Mucosa of descending colon (tissue), 3 donors: ENCODE measurements around the gene SLC27A3. TPM values are rescaled to one million over a fixed set of nuclear protein-coding genes. Genes with fewer than 3 reads are reported as not detected.

Experiments
- ATAC-seq: fragments of 200-7000 bp; cut with Tn5 transposase; one replicate; pipeline ENCODE4 v1.9.1; 2020; ENCODE audit warnings: mild to moderate bottlenecking, moderate library complexity
- DNase-seq, 3 donors: peaks; one replicate each; pipeline ENCODE4 v3.0.0-alpha.2; 2020
- H3K36me3 ChIP-seq: fragments of 200-600 bp; one replicate; pipeline ENCODE4 v1.8.0; 2021; ENCODE audit warnings: low read depth, mild to moderate bottlenecking
- H3K4me1 ChIP-seq: fragments of 200-600 bp; one replicate; pipeline ENCODE4 v1.8.0; 2021; ENCODE audit warnings: low read depth, mild to moderate bottlenecking
- H3K4me3 ChIP-seq: fragments of 200-600 bp; one replicate; pipeline ENCODE4 v1.8.0; 2021; ENCODE audit warnings: mild to moderate bottlenecking
- H3K9me3 ChIP-seq: fragments of 200-600 bp; one replicate; pipeline ENCODE4 v1.8.0; 2021; ENCODE audit warnings: mild to moderate bottlenecking
- intact Hi-C, 2 donors: fragments of 100-400 bp; cut with DNase I in 1 of 2; cut with micrococcal nuclease in 1 of 2; formaldehyde crosslinking; loops; one replicate each; pipeline versions ENCODE4 v1.11.0 to v1.11.1; 2022; cut with DNase I, micrococcal nuclease
- total RNA-seq, 3 donors: library from RNA; stranded (reverse); fragmentation: NEBNext Ultra II Directional in 2 of 3; extraction: Animal tissue kit (Norgen Biotek cat#: 25700) in 2 of 3; gene quantifications; one replicate each; pipeline versions ENCODE4 v1.2.1 to v1.2.4, GENCODE V29; 2021 to 2023
- TF ChIP-seq, protein P1 (sequence below): fragments of 200-600 bp; IDR thresholded peaks from one replicate; pipeline ENCODE4 v1.8.0; 2022; ENCODE audit warnings: antibody characterized with exemption, mild to moderate bottlenecking
- donor health status: DM: no; HTN: no; CAD: no; lungs with moderate emphysema.
- donor health status: DM: no; HTN: no; CAD: no.
- donor health status: DM: no; HTN: yes; CAD: no.

The SLC27A3 gene
- total RNA-seq, 3 donors from 2014 or later, result 17.9 to 35.1 (median 22.9) TPM

GRCh38 chr1:153771261-153771660, 3.9 kb upstream of the SLC27A3 start:
- Histone ChIP-seq H3K4me3 (no peak overlapping the region), H3K4me1 (peaks cover 28% of the 10 kb centered on the region), H3K9me3 (no peaks in the 10 kb centered on the region), H3K36me3 (no peaks in the 10 kb centered on the region)
- intact Hi-C loops, result no loop called here
- ATAC-seq, result no peak
- no peak for DNase-seq
- TF ChIP-seq, protein P1, sequence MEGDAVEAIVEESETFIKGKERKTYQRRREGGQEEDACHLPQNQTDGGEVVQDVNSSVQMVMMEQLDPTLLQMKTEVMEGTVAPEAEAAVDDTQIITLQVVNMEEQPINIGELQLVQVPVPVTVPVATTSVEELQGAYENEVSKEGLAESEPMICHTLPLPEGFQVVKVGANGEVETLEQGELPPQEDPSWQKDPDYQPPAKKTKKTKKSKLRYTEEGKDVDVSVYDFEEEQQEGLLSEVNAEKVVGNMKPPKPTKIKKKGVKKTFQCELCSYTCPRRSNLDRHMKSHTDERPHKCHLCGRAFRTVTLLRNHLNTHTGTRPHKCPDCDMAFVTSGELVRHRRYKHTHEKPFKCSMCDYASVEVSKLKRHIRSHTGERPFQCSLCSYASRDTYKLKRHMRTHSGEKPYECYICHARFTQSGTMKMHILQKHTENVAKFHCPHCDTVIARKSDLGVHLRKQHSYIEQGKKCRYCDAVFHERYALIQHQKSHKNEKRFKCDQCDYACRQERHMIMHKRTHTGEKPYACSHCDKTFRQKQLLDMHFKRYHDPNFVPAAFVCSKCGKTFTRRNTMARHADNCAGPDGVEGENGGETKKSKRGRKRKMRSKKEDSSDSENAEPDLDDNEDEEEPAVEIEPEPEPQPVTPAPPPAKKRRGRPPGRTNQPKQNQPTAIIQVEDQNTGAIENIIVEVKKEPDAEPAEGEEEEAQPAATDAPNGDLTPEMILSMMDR, result no peak

- TF ChIP-seq, protein P1, result no peak
- Histone ChIP-seq H3K9me3 (no peaks in the 10 kb centered on the region), H3K4me3 (no peak overlapping the region), H3K36me3 (no peaks in the 10 kb centered on the region), H3K4me1 (peaks cover 33% of the 10 kb centered on the region)
- ATAC-seq (no peak), DNase-seq (no peak)
- intact Hi-C loops, result no loop called here
These were observed 3.2 kb upstream of the SLC27A3 start for GRCh38 chr1:153771841-153772593.

DNA sequence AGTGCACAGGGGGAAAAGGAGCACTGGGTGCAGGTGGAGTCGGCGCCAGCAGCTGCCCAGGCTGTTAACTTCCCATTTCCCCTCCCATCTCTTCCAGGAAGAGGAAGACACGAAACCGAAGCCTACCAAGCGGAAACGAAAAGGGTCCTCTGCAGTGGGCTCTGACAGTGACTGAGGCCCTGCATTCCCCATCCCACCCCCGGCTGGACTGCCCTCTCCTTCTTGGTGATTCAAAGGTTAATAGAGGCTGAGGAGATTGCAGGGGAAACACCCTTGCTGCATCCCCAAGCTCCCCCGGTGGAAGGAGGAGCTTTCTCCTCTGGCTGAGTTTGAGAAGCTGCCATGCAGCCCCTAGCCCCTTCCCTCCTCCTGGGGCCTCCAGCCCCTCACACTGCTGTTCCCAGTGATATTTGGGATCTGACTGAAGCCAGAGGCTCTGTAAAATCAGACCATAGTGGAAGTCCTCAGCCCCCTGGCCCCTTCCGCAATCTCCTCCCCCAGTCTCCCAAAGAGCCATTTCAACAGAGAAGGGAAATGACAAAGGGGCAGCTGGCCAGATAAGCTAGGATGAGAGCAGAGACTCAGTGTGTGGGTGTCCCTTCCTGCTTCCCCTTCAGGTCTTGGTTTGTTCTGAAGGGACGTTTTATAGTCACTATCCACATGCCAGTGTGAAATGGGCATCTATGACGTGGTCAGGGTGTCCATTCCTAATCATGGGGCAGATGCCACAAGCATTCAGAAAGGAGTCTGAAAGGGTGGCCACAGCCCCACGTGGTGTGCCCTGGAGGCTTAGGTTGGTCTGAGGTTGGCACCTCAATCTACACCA, 1.9 kb upstream of the SLC27A3 start:
- intact Hi-C loops, result no loop called here
- TF ChIP-seq, protein P1, result no peak
- H3K9me3 ChIP-seq, result no peaks in the 10 kb centered on the region
- no peaks in the 10 kb centered on the region for H3K36me3 ChIP-seq
- H3K4me1 ChIP-seq, result peaks cover 28% of the 10 kb centered on the region
- no peak for ATAC-seq
- no peak overlapping the region for H3K4me3 ChIP-seq
- peak in 1 of 3 donors; percentile 24 for DNase-seq

DNA sequence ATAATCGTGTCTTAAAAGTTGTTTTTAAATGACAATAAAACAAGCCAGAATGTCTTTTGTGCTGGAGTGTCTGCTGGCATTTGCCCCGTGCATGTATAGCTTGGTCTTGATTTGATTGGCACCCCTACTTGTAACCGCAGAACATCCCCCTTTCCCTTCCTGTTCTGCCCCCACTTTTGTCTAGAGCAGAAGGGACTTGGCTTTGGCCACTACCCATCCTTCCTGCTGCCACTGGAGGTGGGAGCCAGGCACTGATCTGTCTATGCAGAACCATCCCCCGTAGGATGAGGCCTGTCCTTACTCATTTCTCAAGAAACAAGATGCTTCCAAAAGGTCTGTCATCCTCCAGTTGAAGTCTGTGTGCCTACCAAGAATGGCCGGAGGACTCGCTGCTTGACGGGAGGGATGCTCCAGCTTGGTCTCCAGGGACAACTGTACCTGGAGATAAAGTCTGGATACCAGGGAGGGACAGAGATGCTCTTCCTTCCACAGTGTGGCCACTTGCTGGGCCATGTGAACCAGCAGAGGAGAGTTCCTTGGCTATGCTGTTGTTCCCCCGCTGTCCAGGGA, 1.1 kb upstream of the SLC27A3 start:
- intact Hi-C loops, result no loop called here
- no peaks in the 10 kb centered on the region for H3K36me3 ChIP-seq
- ATAC-seq, result no peak
- TF ChIP-seq, protein P1, result no peak
- peaks cover 20% of the 10 kb centered on the region for H3K4me1 ChIP-seq
- H3K9me3 ChIP-seq, result no peaks in the 10 kb centered on the region
- H3K4me3 ChIP-seq, result no peak overlapping the region
- DNase-seq, result peak in 1 of 3 donors; percentile 23

- H3K4me3 ChIP-seq, result peak overlapping the region; percentile 52
- DNase-seq (peak; percentile 82 to 86 (median 85)), ATAC-seq (peak; percentile 79)
- intact Hi-C loops, result no loop called here
- H3K36me3 ChIP-seq, result no peaks in the 10 kb centered on the region
- H3K9me3 ChIP-seq, result no peaks in the 10 kb centered on the region
- TF ChIP-seq, protein P1, result no peak
- peaks cover 18% of the 10 kb centered on the region for H3K4me1 ChIP-seq
These were observed 486 bp downstream of the SLC27A3 start for GRCh38 chr1:153775458-153776327.
